ENCODE measurements around the gene ACAD11. TPM values are rescaled to one million over a fixed set of nuclear protein-coding genes. Genes with fewer than 3 reads are reported as not detected.

Gene ACAD11
- total RNA-seq, 1 experiment from 2014 or later: 20.3 TPM

- TF ChIP-seq ZNF532 (CRISPR knock-in tag; IDR thresholded peaks at IDR 0.05; ENCODE audit: borderline replicate concordance) (no peak), MXD4 (CRISPR knock-in tag; IDR thresholded peaks at IDR 0.05; ENCODE audit: borderline replicate concordance) (no peak), MAX (CRISPR knock-in tag; IDR thresholded peaks at IDR 0.05) (no peak), NR1H2 (CRISPR knock-in tag; IDR thresholded peaks at IDR 0.05) (no peak), TEAD4 (CRISPR knock-in tag; IDR thresholded peaks at IDR 0.05) (no peak), ZNF138 (CRISPR knock-in tag; conservative IDR thresholded peaks at IDR 0.05) (no peak), IRF2 (CRISPR knock-in tag; IDR thresholded peaks at IDR 0.05; ENCODE audit: borderline replicate concordance, low read depth) (no peak)
Observed at GRCh38 chr3:132569153-132569552, 90.5 kb downstream of the ACAD11 start (continued).

GRCh38 chr3:132568422-132568821 is 91.2 kb downstream of the ACAD11 start:
- CTCF ChIA-PET: interaction anchor here (1.1 kb wide), 1 partner anchor 11 kb away, joined by 4 read pairs; no protein-coding TSS in a partner anchor
- H3K27ac Mint-ChIP-seq: no peak overlapping the region
- POLR2A ChIA-PET: no interaction called here
- no peaks in the 10 kb centered on the region for H3K27me3 Mint-ChIP-seq (ENCODE audit: low read depth)
- no peak for ATAC-seq
- H3K9me3 Mint-ChIP-seq: peaks cover 11% of the 10 kb centered on the region
- H3K4me3 Mint-ChIP-seq: no peak overlapping the region
- H3K36me3 Mint-ChIP-seq: peaks cover 14% of the 10 kb centered on the region
- DNase-seq (ENCODE audit: low spot score): no peak
- H3K4me1 Mint-ChIP-seq: no peaks in the 10 kb centered on the region
- TF ChIP-seq ZNF396 (CRISPR knock-in tag; IDR thresholded peaks at IDR 0.05; ENCODE audit: borderline replicate concordance) (no peak), AFF4 (CRISPR knock-in tag; IDR thresholded peaks at IDR 0.05; ENCODE audit: borderline replicate concordance) (no peak), ZNF671 (CRISPR knock-in tag; IDR thresholded peaks at IDR 0.05) (no peak), HMGXB4 (CRISPR knock-in tag; IDR thresholded peaks at IDR 0.05) (no peak), ESRRA (CRISPR knock-in tag; IDR thresholded peaks at IDR 0.05; ENCODE audit: borderline replicate concordance) (no peak), ZNF317 (CRISPR knock-in tag; IDR thresholded peaks at IDR 0.05; ENCODE audit: borderline replicate concordance, low read depth) (no peak), IRF1 (CRISPR knock-in tag; IDR thresholded peaks at IDR 0.05) (no peak), TEAD1 (CRISPR knock-in tag; IDR thresholded peaks at IDR 0.05) (no peak), MLX (CRISPR knock-in tag; IDR thresholded peaks at IDR 0.05) (no peak), ZNF232 (CRISPR knock-in tag; IDR thresholded peaks at IDR 0.05) (no peak), JUN (CRISPR knock-in tag; IDR thresholded peaks at IDR 0.05) (no peak), ATF3 (CRISPR knock-in tag; conservative IDR thresholded peaks at IDR 0.05) (no peak), PREB (CRISPR knock-in tag; IDR thresholded peaks at IDR 0.05; ENCODE audit: borderline replicate concordance) (no peak), RORB (CRISPR knock-in tag; IDR thresholded peaks at IDR 0.05) (no peak)

Measured in WTC11 (cell line).